ENCODE results near the gene CDH4. TPM values are rescaled to one million over a fixed set of nuclear protein-coding genes. Genes with fewer than 3 reads are reported as not detected.

CDH4 gene
- total RNA-seq, 1 experiment from 2014 or later = not detected

GRCh38 chr20:61953037-61954021, 701.3 kb downstream of the CDH4 start:
- H3K36me3 Mint-ChIP-seq (ENCODE audit: insufficient read depth, unreplicated experiment) = peaks cover 6% of the 10 kb centered on the region
- no peaks in the 10 kb centered on the region for H3K9me3 ChIP-seq
- CTCF ChIA-PET = no interaction called here
- no peaks in the 10 kb centered on the region for H3K9me3 Mint-ChIP-seq (ENCODE audit: unreplicated experiment)
- peaks cover 24% of the 10 kb centered on the region for H3K4me1 Mint-ChIP-seq (ENCODE audit: low read depth, unreplicated experiment)
- TF ChIP-seq CTCF (IDR thresholded peaks at IDR 0.05; ENCODE audit: insufficient read depth in 1 of 2, low read depth in 1 of 2, low read length in 1 of 2, severe bottlenecking in 1 of 2, unreplicated experiment in 1 of 2) = no peak
- DNase-seq = peak in 1 of 2 experiments; percentile 40
- no peaks in the 10 kb centered on the region for H3K36me3 ChIP-seq (ENCODE audit: control insufficient read depth, insufficient read depth, low read length)
- H3K4me1 ChIP-seq = peaks cover 23% of the 10 kb centered on the region
- no peaks in the 10 kb centered on the region for H3K27me3 Mint-ChIP-seq (ENCODE audit: insufficient read depth, unreplicated experiment)
- H3K27ac Mint-ChIP-seq (ENCODE audit: unreplicated experiment) = no peak overlapping the region
- POLR2A ChIA-PET = no interaction called here
- no peaks in the 10 kb centered on the region for H3K27me3 ChIP-seq (replicated peaks; ENCODE audit: control insufficient read depth, insufficient read depth, low read length)
- no peak overlapping the region for H3K4me3 ChIP-seq (ENCODE audit: low read depth, low read length)
- intact Hi-C loops (cut with micrococcal nuclease; ENCODE audit: unreplicated experiment) = no loop called here
- no TSS peak for BruUV-seq (replicated peaks)
- H3K4me3 Mint-ChIP-seq (ENCODE audit: unreplicated experiment) = no peak overlapping the region

GRCh38 chr20:61954276-61955021, 702.4 kb downstream of the CDH4 start:
- Histone ChIP-seq H3K9me3 (no peaks in the 10 kb centered on the region), H3K36me3 (ENCODE audit: control insufficient read depth, insufficient read depth, low read length) (no peaks in the 10 kb centered on the region), H3K27me3 (replicated peaks; ENCODE audit: control insufficient read depth, insufficient read depth, low read length) (no peaks in the 10 kb centered on the region), H3K4me3 (ENCODE audit: low read depth, low read length) (no peak overlapping the region), H3K4me1 (peaks cover 23% of the 10 kb centered on the region)
- POLR2A ChIA-PET = no interaction called here
- BruUV-seq (replicated peaks) = no TSS peak
- H3K4me3 Mint-ChIP-seq (ENCODE audit: unreplicated experiment) = no peak overlapping the region
- no peaks in the 10 kb centered on the region for H3K36me3 Mint-ChIP-seq (ENCODE audit: insufficient read depth, unreplicated experiment)
- CTCF ChIA-PET = interaction anchor here (0.6 kb wide), 1 partner anchor 42 kb away, joined by 3 read pairs; no protein-coding TSS in a partner anchor
- no peaks in the 10 kb centered on the region for H3K27me3 Mint-ChIP-seq (ENCODE audit: insufficient read depth, unreplicated experiment)
- H3K27ac Mint-ChIP-seq (ENCODE audit: unreplicated experiment) = no peak overlapping the region
- intact Hi-C loops (cut with micrococcal nuclease; ENCODE audit: unreplicated experiment) = no loop called here
- H3K9me3 Mint-ChIP-seq (ENCODE audit: unreplicated experiment) = no peaks in the 10 kb centered on the region
- TF ChIP-seq CTCF (IDR thresholded peaks at IDR 0.05; ENCODE audit: insufficient read depth in 1 of 2, low read depth in 1 of 2, low read length in 1 of 2, severe bottlenecking in 1 of 2, unreplicated experiment in 1 of 2) = no peak
- H3K4me1 Mint-ChIP-seq (ENCODE audit: low read depth, unreplicated experiment) = peaks cover 24% of the 10 kb centered on the region
- peak in 1 of 2 experiments; percentile 41 for DNase-seq

GRCh38 chr20:61955668-61956395, 703.8 kb downstream of the CDH4 start:
- DNase-seq = no peak
- H3K27me3 ChIP-seq (replicated peaks; ENCODE audit: control insufficient read depth, insufficient read depth, low read length) = no peaks in the 10 kb centered on the region
- intact Hi-C loops (cut with micrococcal nuclease; ENCODE audit: unreplicated experiment) = no loop called here
- H3K36me3 ChIP-seq (ENCODE audit: control insufficient read depth, insufficient read depth, low read length) = no peaks in the 10 kb centered on the region
- H3K27ac Mint-ChIP-seq (ENCODE audit: unreplicated experiment) = no peak overlapping the region
- BruUV-seq (replicated peaks) = no TSS peak
- H3K4me1 ChIP-seq = peaks cover 23% of the 10 kb centered on the region
- H3K4me1 Mint-ChIP-seq (ENCODE audit: low read depth, unreplicated experiment) = peaks cover 24% of the 10 kb centered on the region
- no peaks in the 10 kb centered on the region for H3K9me3 ChIP-seq
- H3K4me3 ChIP-seq (ENCODE audit: low read depth, low read length) = peak overlapping the region; percentile 6
- ChIA-PET POLR2A (no interaction called here), CTCF (no interaction called here)
- H3K36me3 Mint-ChIP-seq (ENCODE audit: insufficient read depth, unreplicated experiment) = no peaks in the 10 kb centered on the region
- H3K27me3 Mint-ChIP-seq (ENCODE audit: insufficient read depth, unreplicated experiment) = no peaks in the 10 kb centered on the region
- peak overlapping the region; percentile 49 for H3K4me3 Mint-ChIP-seq (ENCODE audit: unreplicated experiment)
- H3K9me3 Mint-ChIP-seq (ENCODE audit: unreplicated experiment) = no peaks in the 10 kb centered on the region
- no peak for TF ChIP-seq CTCF (IDR thresholded peaks at IDR 0.05; ENCODE audit: insufficient read depth in 1 of 2, low read depth in 1 of 2, low read length in 1 of 2, severe bottlenecking in 1 of 2, unreplicated experiment in 1 of 2)
